Measurements from ENCODE around the gene UBE2H. TPM values are rescaled to one million over a fixed set of nuclear protein-coding genes. Genes with fewer than 3 reads are reported as not detected.
"Not testable (repeated sequence)": the region's sequence is repeated elsewhere in the genome, so short reads cannot be mapped to it uniquely, and the experiment has no call there.

Gene UBE2H
- total RNA-seq, 1 donor from 2014 or later, result 73.8 TPM

- no peak for FAIRE-seq
- DNase-seq (ENCODE audit: low spot score in 2 of 2), result no peak
These were observed 69.6 kb downstream of the UBE2H start for GRCh38 chr7:129883151-129883550.

- FAIRE-seq (no peak), DNase-seq (ENCODE audit: low spot score in 2 of 2) (no peak)
These were observed 70.2 kb downstream of the UBE2H start for GRCh38 chr7:129882531-129882930.

GRCh38 chr7:129877146-129877792 lies 75.5 kb downstream of the UBE2H start:
- FAIRE-seq (no peak), DNase-seq (ENCODE audit: low spot score in 2 of 2) (no peak)

- FAIRE-seq (no peak), DNase-seq (ENCODE audit: low spot score in 2 of 2) (no peak)
These were observed 76.9 kb downstream of the UBE2H start for GRCh38 chr7:129875745-129876411.

GRCh38 chr7:129875160-129875559 lies 77.6 kb downstream of the UBE2H start:
- FAIRE-seq, result peak; percentile 24
- DNase-seq (ENCODE audit: low spot score in 2 of 2), result no peak

GRCh38 chr7:129874722-129875121 lies 78.0 kb downstream of the UBE2H start:
- DNase-seq (ENCODE audit: low spot score in 2 of 2) (no peak), FAIRE-seq (no peak)

GRCh38 chr7:129872054-129872453 lies 80.7 kb downstream of the UBE2H start:
- FAIRE-seq (no peak), DNase-seq (ENCODE audit: low spot score in 2 of 2) (no peak)

GRCh38 chr7:129870668-129871067 lies 82.1 kb downstream of the UBE2H start:
- FAIRE-seq, result no peak
- DNase-seq (ENCODE audit: low spot score in 2 of 2), result no peak

GRCh38 chr7:129866251-129866650 lies 86.5 kb downstream of the UBE2H start:
- DNase-seq (ENCODE audit: low spot score in 2 of 2) (no peak), FAIRE-seq (no peak)

- FAIRE-seq, result no peak
- DNase-seq (ENCODE audit: low spot score in 2 of 2), result no peak
These were observed 86.9 kb downstream of the UBE2H start for GRCh38 chr7:129865925-129866201.

GRCh38 chr7:129865093-129865924 lies 87.5 kb downstream of the UBE2H start:
- DNase-seq (ENCODE audit: low spot score in 2 of 2) (no peak), FAIRE-seq (no peak)

GRCh38 chr7:129864676-129865075 lies 88.1 kb downstream of the UBE2H start:
- not testable (repeated sequence) for FAIRE-seq; DNase-seq (ENCODE audit: low spot score in 2 of 2)

- FAIRE-seq (no peak), DNase-seq (ENCODE audit: low spot score in 2 of 2) (no peak)
These were observed 88.7 kb downstream of the UBE2H start for GRCh38 chr7:129864042-129864441.

- FAIRE-seq (no peak), DNase-seq (ENCODE audit: low spot score in 2 of 2) (no peak)
These were observed 90.1 kb downstream of the UBE2H start for GRCh38 chr7:129862682-129863081.

GRCh38 chr7:129860784-129861183 lies 92.0 kb downstream of the UBE2H start:
- not testable (repeated sequence) for DNase-seq (ENCODE audit: low spot score in 2 of 2); FAIRE-seq

- DNase-seq (ENCODE audit: low spot score in 2 of 2) (no peak), FAIRE-seq (no peak)
These were observed 93.6 kb downstream of the UBE2H start for GRCh38 chr7:129859183-129859582.

GRCh38 chr7:129858490-129858889 lies 94.3 kb downstream of the UBE2H start:
- no peak for DNase-seq (ENCODE audit: low spot score in 2 of 2)
- no peak for FAIRE-seq

- no peak for FAIRE-seq
- DNase-seq (ENCODE audit: low spot score in 2 of 2), result no peak
These were observed 95.4 kb downstream of the UBE2H start for GRCh38 chr7:129857313-129857712.

GRCh38 chr7:129855935-129856717 lies 96.6 kb downstream of the UBE2H start:
- no peak for DNase-seq (ENCODE audit: low spot score in 2 of 2)
- FAIRE-seq, result no peak

- no peak for FAIRE-seq
These were observed 97.5 kb downstream of the UBE2H start for GRCh38 chr7:129855234-129855673.

GRCh38 chr7:129854401-129854800 lies 98.4 kb downstream of the UBE2H start:
- DNase-seq (ENCODE audit: low spot score in 2 of 2) (no peak), FAIRE-seq (no peak)

More at GRCh38 chr7:129855234-129855673, 97.5 kb downstream of the UBE2H start:
- DNase-seq (ENCODE audit: low spot score in 2 of 2), result no peak

Data from frontal cortex (tissue), 4 donors.